HG03457 (cell line): ENCODE measurements around the gene KIF3C.
"Not testable (repeated sequence)": the region's sequence is repeated elsewhere in the genome, so short reads cannot be mapped to it uniquely, and the experiment has no call there.

ENCODE experiments used
- ATAC-seq: cut with Tn5 transposase; IDR thresholded peaks from one replicate; pipeline ENCODE4 v1.9.1; 2021; ENCODE audit warnings: moderate number of reproducible peaks; ENCODE audit not compliant: unreplicated experiment

The KIF3C gene

DNA sequence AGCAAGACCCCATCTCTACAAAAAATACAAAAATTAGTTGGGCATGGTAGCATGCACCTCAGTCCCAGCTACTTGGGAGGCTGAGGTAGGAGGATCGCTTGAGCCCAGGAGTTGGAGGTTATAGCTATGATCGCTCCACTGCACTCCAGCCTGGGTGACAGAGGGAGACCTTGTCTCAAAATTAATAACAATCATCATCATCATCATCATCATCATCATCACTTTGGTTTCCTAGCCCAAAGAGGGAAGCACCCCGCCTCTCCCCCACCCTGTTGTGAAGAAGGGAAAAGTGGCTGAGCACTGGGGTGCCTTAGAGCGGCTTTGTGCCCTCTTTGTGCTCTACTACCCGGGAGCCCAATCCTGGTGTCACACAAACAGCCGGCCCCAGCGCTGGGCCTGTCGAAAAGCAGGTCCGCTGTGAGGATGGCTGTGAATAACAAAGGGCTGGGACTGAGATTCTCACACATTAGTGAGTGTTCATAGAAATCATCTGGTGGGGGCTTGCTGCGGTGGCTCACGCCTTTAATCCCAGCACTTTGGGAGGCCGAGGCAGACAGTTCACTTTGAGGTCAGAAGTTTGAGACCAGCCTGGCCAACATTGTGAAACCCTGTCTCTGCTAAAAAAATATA, 61.4 kb downstream of the KIF3C start:
- ATAC-seq = no peak

DNA sequence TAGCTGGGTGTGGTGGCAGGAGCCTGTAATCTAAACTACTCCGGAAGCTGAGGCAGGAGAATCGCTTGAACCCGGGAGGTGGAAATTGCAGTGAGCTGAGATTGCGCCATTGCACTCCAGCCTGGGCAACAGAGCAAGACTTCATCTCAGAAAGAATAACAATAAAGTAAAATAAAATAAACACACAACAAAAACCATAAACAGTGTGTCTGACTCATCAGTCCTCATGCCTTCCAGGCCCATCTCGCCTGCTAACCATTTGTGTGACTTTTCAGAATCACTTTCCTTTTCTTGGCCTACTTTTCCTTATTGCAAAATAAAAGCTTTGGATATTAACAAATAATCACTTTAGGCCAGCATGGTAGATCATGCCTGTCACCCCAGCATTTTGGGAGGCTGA, 62.0 kb downstream of the KIF3C start:
- ATAC-seq = no peak

DNA sequence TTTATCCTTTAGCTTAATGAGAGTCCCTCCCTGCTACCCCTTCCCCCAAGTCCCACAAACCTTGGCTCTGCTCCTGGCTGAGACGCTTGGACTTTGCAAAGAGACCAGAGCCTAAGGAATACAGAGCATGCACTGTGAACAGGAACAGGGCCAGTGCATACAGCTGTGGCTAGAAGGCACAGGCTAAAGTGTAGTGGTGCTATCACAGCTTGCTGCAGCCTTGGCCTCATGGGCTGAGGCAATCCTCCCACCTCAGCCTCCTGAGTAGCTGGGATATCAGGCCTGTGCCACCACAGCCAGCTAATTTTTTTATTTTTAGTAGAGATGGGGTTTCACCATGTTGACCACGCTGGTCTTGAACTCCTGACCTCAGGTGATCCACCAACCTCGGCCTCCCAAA, 64.5 kb downstream of the KIF3C start:
- ATAC-seq = no peak

DNA sequence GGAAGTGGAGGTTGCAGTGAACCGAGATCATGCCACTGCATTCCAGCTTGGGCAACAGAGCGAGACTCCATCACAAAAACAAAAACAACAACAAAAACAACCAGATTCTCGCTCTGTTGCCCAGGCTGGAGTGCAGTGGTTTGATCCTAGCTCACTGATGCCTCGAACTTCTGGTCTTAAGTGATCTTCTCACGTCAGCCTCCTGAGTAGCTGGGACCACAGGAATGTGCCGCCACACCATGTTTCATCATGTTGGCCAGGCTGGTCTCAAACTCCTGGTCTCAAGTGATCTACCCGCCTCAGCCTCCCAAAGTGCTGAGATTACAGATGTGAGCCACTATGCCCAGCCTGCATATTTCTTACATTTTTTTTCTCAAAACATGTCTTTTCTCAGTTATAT, 64.9 kb downstream of the KIF3C start:
- not testable (repeated sequence) for ATAC-seq

DNA sequence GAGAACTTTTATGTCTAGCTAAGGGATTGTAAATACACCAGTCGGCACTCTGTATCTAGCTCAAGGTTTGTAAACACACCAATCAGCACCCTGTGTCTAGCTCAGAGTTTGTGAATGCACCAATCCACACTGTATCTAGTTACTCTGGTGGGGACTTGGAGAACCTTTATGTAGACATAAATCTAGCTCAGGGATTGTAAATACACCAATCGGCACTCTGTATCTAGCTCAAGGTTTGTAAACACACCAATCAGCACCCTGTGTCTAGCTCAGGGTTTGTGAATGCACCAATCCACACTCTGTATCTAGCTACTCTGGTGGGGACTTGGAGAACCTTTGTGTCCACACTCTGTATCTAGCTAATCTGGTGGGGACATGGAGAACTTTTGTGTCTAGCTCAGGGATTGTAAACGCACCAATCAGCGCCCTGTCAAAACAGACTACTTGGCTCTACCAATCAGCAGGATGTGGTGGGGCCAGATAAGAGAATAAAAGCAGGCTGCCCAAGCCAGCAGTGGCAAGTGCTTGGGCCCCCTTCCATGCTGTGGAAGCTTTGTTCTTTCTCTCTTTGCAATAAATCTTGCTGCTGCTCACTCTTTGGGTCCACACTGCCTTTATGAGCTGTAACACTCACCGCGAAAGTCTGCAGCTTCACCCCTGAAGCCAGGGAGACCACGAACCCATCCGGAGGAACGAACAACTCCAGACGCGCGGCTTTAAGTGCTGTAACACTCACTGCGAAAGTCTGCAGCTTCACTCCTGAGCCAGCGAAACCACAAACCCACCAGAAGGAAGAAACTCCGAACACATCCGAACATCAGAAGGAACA, 66.1 kb downstream of the KIF3C start:
- not testable (repeated sequence) for ATAC-seq

DNA sequence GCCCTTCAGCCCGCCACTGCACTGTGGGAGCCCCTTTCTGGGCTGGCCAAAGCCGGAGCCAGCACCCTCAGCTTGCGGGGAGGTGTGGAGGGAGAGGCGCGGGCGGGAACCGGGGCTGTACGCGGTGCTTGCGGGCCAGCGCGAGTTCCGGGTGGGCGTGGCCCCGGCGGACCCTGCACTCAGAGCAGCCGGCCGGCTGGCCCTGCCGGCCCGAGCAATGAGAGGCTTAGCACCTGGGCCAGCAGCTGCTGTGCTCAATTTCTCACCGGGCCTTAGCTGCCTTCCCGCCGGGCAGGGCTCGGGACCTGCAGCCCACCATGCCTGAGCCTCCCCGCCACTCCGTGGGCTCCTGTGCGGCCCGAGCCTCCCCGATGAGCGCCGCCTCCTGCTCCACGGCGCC, 66.9 kb downstream of the KIF3C start:
- not testable (repeated sequence) for ATAC-seq

DNA sequence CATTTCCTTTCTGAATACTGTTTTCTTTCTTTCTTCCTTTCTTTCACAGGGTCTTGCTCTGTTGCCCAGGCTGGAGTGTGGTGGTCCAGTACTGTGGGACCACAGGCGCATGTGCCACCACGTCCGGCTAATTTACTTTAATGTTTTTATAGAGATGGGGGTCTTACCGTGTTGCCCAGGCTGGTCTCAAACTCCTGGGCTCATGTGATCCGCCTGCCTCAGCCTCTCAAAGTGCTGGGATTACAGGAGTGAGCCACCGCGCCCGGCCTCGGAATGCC, 68.7 kb downstream of the KIF3C start:
- ATAC-seq = not testable (repeated sequence)

DNA sequence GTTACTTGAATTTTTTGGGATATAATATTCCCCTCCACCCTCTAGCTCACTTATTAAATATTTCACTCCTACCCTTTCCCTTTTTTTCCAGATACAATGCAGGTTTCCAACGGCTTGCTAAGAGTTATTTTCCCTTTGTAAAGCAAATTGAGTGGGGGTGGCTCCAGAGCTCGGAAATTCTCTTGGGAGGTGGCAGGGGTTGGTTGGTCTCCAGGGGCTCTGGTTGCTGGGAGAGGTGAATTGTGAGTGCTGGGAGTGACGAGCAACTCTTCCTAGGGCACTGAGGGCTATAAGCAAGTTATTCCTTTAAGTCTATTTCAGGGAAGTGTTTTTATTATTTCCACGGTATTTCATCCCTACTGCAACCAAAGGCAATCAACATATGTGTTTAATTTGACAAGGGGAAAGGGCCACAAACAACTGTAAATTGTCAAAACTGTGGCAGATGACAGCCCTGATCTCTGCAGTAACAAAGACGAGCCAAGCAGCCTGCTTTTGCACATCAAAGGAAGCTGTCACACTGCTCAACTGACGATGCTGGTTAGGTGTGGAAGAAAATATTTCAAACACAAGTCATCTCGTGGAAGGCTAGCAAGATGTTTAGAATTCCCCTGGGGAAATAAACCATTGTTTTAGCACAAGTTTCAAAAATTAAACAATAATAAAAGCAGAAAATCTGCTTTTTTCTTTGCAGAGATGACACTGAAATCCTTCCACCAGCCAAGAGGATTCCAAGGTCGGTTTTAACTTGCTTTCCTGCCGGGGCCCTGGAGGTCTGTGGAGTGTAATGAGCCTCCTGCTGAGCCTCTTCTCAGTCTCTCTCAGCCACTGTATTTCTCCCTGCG, 69.2 kb downstream of the KIF3C start:
- ATAC-seq = no peak

DNA sequence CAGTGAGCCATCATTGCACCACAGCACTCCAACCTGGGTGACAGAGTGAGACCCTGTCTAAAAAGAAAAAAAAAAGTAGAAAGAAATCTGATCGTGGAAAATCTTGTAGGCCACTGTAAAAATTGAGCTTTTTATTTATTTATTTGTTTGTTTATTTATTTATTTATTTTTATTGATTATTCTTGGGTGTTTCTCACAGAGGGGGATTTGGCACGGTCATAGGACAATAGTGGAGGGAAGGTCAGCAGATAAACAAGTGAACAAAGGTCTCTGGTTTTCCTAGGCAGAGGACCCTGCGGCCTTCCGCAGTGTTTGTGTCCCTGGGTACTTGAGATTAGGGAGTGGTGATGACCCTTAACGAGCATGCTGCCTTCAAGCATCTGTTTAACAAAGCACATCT, 72.7 kb downstream of the KIF3C start:
- ATAC-seq = not testable (repeated sequence)

DNA sequence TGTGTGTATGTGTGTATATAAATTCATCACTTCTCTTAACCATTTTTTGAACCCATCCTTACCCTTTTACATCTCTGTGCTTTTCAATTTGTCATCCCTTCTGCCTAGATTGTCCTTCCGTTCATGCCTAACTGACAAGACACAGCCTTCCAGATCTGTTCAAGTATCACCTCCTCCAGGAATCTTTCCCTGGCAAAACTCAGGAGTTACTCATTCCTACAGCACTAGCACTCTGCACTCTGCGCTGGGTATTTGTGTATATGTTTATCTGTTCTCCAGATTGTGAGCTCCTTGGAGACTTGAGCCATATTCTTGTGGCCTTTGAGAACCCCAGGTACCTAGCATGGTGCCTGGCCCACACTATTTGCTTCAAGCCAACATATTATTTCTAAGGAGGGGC, 77.2 kb downstream of the KIF3C start:
- no peak for ATAC-seq

DNA sequence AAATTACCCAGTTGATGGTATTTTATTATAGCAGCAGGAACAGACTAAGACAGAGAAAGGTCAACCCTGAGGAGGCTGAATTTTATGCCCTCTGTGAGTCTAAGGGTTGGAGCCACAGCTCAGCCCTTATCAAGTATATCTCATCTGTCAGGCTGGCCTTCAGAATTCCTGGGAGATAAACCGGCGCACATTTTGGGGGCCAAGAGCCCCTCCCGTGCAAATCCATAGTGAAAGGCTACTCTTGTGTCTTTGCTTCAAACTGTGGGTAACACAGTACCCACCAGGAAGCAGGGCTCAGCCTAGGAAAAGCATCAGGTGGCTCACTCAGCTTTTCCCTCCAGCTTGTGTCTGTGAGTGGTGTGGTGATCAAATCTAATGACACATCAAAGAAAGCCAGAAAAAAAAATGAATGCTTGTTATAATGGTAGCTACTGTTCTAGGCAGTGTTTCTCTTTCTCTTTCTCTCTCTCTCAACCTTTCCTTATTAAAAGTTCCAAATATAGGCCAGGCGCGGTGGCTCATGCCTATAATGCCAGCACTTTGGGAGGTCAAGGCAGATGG, 79.0 kb downstream of the KIF3C start:
- ATAC-seq = no peak

DNA sequence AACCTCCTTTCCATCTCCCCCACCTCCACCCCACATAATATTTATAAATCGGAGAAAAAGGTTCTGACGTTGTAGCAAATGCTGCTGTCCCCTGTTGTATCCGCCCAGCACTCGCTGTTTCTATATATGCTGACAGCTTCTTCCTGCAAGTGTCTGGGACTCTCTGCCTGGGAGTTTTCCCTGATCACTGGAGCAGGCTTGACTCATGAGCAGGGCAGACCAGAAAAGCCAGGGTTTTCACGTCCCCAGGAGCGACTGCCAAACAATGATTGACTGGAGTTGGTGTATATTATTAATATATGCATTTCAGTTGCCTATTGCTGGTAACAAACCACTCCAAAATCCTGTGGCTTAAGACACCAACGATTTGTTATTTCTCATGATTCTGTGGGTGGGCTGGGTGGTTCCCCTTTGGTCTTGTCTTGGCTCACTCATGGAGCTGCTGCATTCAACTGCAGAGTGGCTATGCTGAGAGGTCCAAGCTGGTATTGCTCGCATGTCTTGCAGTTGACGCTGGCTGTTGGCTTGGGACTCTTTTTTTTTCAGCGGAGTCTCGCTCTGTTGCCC, 82.8 kb downstream of the KIF3C start:
- ATAC-seq = no peak

DNA sequence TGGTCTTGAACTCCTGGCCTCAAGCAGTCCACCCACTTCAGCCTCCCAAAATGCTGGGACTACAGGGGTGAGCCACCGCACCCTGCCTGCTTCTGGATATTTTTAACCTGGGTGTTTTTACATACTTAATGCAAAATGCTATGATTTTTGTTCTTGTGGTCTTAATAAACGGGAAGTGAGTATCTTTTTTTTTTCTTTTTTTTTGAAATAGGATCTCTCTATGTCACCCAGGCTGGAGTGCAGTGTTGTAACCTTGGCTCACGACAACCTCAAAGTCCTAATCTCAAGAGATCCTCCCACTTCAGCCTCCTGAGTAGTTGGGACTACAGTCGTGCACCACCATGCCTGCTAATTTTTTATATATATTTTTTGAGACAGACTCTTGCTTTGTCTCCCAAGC, 84.8 kb downstream of the KIF3C start:
- ATAC-seq = no peak

DNA sequence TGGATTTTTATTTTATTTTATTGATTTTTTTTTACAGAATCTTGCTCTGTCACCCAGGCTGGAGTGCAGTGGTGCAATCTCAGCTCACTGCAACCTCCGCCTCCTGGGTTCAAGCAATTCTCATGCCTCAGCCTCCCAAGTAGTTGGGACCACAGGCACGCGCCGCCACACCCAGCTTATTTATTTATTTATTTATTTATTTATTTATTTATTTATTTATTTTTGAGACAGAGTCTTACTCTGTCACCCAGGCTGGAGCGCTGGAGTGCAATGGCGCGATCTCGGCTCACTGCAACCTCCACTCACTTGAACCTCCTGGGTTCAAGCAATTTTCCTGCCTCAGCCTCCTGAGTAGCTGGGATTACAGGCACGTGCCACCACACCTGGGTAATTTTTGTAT, 86.0 kb downstream of the KIF3C start:
- ATAC-seq = not testable (repeated sequence)

DNA sequence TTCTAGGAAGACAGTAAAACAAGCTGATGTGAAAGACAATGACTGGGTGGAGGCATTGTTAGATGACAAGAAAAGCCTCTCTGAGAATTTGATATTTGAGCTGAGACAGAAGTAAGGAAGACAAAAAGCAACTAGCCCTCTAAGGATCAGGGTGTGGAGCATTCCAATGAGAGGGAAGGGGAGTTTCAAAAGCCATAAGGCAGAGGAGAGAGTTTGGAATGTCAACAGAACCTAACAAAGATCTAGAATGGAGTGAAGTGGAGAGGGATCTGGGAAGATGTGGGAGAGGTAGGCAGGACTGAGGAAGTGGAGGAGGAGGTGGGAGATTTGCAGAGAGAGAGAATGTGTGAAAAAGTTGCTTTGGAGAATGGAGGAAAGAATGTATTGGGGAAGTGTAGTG, 86.7 kb downstream of the KIF3C start:
- no peak for ATAC-seq

DNA sequence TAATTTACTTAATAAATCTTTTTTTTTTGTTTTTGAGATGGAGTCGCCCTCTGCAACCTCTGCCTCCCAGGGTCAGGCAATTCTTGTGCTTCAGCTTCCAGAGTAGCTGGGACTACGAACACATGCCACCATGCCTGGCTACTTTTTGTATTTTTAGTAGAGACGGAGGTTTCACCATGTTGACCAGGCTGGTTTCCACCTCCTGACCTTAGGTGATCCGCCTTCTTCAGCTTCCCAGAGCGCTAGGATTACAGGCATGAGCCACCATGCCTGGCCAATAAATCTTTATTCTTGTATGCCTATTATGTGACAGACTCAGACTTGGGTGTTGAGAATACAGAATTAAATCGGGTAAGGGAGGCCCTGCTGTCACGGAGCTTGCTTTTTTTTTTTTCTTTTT, 87.3 kb downstream of the KIF3C start:
- no peak for ATAC-seq

DNA sequence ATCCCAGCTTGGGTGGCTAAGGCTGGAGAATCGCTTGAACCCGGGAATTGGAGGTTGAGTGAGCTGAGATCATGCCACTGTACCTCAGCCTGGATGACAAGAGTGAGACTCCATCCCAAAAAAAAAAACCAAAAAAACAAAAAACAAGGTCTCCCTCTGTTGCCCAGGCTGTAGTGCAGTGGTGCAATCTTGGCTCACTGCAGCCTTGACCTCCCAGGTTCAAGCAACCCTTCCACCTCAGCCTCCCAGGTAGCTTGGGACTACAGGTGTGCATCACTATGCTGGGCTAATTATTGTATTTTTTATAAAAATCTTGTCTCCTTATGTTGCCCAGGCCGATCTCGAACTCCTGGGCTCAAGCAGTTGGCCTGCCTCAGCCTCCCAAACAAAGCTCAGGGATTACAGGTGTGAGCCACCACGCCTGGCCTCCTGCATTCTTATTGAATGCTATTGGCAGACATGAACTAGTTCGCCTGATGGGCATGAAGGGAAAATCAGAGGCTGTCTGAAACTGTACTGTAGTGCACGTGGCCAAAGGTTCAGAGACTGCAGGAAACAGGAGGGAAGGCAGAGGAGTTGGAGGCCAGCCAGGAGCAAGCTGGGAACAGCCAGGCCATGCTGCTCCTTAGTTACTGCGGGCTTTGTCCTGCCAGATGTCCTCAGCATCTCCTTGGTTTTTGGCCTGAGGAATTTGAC, 88.0 kb downstream of the KIF3C start:
- ATAC-seq = no peak

DNA sequence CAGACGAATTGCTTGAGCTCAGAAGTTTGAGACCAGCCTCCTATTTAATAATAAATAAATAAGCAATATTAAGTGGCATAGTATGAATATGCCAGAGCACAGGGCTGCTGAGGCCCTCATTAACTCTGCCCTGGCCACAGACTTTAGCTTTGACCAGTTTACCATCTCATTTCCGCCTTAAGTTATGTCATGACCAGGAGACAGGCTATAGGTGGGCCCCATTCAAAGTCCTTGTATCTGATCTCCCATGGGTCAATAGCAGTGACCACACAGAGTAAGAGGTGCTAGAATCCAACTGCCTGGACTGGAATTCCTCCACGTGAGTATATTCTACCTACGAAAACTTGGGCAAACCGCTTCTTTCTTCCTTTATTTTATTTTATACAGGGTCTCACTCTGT, 90.6 kb downstream of the KIF3C start:
- no peak for ATAC-seq

DNA sequence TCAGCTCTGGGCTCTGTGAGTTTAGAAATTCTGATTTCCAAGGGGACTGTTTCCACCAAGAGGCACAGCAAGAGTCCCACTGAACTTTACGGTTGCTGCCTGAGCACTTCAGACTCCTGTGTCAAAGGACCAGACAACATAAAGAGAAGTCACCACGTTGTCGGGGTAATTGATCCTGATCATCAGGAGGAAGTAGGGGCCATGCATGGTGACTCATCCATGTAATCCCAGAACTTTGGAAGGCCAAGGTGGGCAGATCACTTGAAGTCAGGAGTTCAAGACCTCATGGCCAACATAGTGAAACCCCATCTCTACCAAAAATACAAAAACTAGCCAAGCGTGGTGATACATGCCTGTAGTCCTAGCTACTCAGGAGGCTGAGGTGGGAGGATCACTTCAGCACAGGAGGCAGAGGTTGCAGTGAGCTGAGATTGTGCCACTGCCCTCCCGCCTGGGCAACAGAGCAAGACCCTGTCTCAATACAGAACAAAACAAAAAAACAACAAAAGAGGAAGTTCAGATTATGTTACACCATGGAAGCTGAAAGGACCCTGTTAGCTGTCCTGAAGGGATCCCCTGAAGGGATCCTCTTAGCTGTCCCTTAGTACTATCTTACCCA, 94.6 kb downstream of the KIF3C start:
- ATAC-seq = no peak

DNA sequence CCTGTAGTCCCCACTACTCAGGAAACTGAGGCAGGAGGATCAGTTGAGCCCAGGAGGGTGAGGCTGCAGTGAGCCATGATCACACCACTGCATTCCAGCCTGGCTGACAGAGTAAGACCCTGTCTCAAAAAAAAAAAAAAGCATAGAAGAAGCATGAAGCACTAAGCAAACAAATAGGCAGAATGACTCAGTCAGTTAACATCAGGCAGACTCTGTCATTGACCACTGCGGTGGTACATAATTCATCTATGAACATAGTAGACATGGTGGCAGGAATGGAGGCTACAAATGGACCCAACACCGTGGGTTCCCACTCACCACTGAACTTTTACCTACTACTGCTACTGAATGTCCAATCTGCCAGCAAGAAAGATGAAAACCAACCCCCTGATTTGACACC, 96.4 kb downstream of the KIF3C start:
- ATAC-seq = no peak
